ENCODE data around the gene MTPN. TPM values are rescaled to one million over a fixed set of nuclear protein-coding genes. Genes with fewer than 3 reads are reported as not detected.

Gene MTPN
- total and polyA plus RNA-seq, 12 donors: 16.7 to 116 (median 86.9) TPM

DNA sequence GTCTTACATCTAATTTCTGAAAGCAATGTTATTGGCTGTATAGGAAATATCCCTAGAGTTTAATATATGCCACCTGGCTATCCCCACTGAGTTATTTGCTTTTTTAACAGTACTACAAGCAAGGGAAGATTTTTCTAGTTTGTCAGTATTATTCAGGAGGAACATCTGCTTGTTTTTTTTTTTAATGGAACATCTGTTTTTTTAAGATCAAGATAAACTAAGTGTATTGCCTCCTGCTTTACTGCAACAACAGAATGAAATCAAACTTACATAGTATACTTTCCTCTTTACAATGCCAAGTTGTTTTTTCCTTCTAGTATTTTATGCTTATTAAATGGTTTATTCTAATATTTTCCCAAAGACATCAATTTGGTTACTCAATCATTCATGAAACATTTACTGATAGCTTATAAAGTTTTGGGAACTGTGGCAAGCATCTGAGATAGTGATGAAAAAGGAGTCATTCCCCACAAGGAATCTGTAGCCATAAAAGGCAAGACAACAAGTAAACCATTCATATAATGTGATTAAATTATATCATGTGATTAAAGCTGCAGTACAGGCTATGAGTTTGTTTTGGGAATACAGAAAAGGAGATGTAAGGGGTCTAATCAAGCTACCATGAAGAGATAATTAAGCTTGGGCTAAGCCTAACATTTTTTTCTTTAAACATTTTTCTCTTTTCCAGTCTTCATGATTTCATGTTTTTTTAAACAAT is 17.4 kb downstream of the MTPN start:
- H3K9me3 ChIP-seq (replicated peaks in 1 of 3): no peaks in the 10 kb centered on the region
- no peak for DNase-seq
- H3K4me3 ChIP-seq: no peak overlapping the region
- intact Hi-C loops (cut with DNase I): no loop called here
- no peaks in the 10 kb centered on the region for H3K36me3 ChIP-seq (replicated peaks in 1 of 2)
- H3K27me3 ChIP-seq: no peaks in the 10 kb centered on the region
- no peak overlapping the region for H3K27ac ChIP-seq
- peaks cover 0 to 24% of the 10 kb centered on the region in 2 donors for H3K4me1 ChIP-seq (replicated peaks in 1 of 2)
- TF ChIP-seq POLR2A (IDR thresholded peaks at IDR 0.05): no peak

DNA sequence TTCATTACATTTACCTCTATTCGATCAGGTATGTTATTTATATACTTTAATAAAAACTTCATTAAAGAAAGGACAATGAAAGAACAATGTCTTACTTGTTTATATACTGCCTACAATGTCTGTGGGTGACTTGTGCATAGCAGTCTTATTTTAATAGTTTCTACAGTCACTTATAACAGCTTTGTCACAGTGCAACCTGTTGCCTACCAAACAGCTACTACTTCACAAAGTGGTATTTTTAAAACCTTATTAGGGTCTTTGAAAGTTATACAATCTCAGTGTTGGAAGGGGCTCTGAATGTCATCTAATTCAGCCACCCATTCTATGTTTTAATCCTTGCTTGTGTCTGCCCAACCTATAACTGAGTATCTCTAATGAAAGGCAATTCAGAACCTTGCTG is 19.0 kb downstream of the MTPN start:
- intact Hi-C loops (cut with DNase I): no loop called here
- no peak overlapping the region for H3K4me3 ChIP-seq
- peaks cover 0 to 15% of the 10 kb centered on the region in 2 donors for H3K4me1 ChIP-seq (replicated peaks in 1 of 2)
- TF ChIP-seq, protein P1, sequence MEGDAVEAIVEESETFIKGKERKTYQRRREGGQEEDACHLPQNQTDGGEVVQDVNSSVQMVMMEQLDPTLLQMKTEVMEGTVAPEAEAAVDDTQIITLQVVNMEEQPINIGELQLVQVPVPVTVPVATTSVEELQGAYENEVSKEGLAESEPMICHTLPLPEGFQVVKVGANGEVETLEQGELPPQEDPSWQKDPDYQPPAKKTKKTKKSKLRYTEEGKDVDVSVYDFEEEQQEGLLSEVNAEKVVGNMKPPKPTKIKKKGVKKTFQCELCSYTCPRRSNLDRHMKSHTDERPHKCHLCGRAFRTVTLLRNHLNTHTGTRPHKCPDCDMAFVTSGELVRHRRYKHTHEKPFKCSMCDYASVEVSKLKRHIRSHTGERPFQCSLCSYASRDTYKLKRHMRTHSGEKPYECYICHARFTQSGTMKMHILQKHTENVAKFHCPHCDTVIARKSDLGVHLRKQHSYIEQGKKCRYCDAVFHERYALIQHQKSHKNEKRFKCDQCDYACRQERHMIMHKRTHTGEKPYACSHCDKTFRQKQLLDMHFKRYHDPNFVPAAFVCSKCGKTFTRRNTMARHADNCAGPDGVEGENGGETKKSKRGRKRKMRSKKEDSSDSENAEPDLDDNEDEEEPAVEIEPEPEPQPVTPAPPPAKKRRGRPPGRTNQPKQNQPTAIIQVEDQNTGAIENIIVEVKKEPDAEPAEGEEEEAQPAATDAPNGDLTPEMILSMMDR (IDR thresholded peaks at IDR 0.05): no peak
- TF ChIP-seq POLR2A (IDR thresholded peaks at IDR 0.05): no peak
- H3K27ac ChIP-seq: no peak overlapping the region
- DNase-seq: no peak
- WGBS, 4 donors: 90 to 100% (median 97%) methylated on average over 1 of the region's 1 CpG
- no peaks in the 10 kb centered on the region for H3K9me3 ChIP-seq (replicated peaks in 1 of 3)
- no peaks in the 10 kb centered on the region for H3K27me3 ChIP-seq
- no peaks in the 10 kb centered on the region for H3K36me3 ChIP-seq (replicated peaks in 1 of 2)

DNA sequence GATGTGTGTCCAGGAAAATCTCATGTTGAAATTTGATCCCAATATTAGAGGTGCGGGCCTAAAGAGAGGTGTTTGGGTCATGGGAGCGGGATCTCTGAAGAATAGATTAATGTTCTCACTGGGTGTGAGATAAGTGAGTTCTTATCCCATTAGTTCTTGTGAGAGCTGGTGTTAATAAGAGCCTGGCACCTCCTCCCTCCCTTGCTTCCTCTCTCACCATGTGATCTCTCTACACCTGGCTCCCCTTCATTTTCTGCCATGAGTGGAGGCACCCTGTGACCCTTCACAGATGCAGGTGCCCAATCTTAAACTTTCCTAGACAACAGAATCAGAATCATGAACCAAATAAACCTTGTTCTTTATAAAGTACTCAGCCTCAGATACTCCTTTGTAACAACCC is 19.5 kb downstream of the MTPN start:
- intact Hi-C loops (cut with DNase I): no loop called here
- DNase-seq: no peak
- no peak overlapping the region for H3K27ac ChIP-seq
- WGBS, 4 donors: 88 to 97% (median 95%) methylated on average over 2 of the region's 2 CpGs
- TF ChIP-seq, protein P1 (IDR thresholded peaks at IDR 0.05): no peak
- peaks cover 0 to 15% of the 10 kb centered on the region in 2 donors for H3K4me1 ChIP-seq (replicated peaks in 1 of 2)
- no peak overlapping the region for H3K4me3 ChIP-seq
- no peaks in the 10 kb centered on the region for H3K9me3 ChIP-seq (replicated peaks in 1 of 3)
- no peaks in the 10 kb centered on the region for H3K27me3 ChIP-seq
- H3K36me3 ChIP-seq (replicated peaks in 1 of 2): no peaks in the 10 kb centered on the region

DNA sequence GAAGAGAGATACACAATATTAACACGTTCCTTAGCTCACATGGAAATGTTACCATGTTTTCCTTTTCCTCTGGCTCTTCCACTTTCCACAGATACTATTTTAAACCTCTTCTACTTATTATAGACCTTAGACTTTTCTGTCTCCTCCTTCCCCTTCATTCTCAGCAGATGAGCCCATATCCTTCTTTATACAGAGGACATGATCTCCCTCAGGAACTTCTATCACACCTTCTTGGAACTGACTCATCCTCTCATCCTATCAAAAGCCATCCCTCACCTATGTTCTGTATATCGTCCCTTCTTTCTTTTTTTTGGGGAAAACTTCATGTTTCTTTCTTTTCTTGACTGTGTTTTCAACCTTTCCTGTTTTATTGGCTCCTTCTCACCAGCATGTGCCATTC is 20.8 kb downstream of the MTPN start:
- no peak overlapping the region for H3K4me3 ChIP-seq
- H3K9me3 ChIP-seq (replicated peaks in 1 of 3): no peaks in the 10 kb centered on the region
- intact Hi-C loops (cut with DNase I): no loop called here
- H3K4me1 ChIP-seq (replicated peaks in 1 of 2): peaks cover 0 to 15% of the 10 kb centered on the region in 2 donors
- 91 to 97% (median 95%) methylated on average over 2 of the region's 2 CpGs for WGBS, 4 donors
- H3K36me3 ChIP-seq (replicated peaks in 1 of 2): no peaks in the 10 kb centered on the region
- TF ChIP-seq, protein P1 (IDR thresholded peaks at IDR 0.05): no peak
- TF ChIP-seq POLR2A (IDR thresholded peaks at IDR 0.05): no peak
- H3K27me3 ChIP-seq: no peaks in the 10 kb centered on the region
- DNase-seq: no peak
- H3K27ac ChIP-seq: no peak overlapping the region

DNA sequence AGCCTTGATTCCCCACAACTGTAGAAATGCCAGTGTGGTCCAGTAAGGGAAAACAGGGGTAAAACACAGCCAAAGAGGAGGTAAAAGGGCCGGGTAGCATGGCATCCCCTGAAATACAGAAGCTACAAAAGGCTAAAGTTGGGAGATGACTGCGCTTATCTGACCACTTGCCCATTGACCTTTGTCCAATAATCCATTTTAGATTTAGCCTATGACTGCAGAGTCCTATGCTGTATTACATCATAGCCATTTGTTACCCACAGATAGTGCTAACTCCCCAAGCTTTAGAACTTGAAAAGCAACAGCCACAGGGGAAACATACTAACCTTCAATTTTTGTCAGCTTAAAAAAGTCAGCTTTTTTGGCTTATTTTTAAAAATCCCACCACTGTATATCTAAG is 26.2 kb downstream of the MTPN start:
- no peaks in the 10 kb centered on the region for H3K9me3 ChIP-seq (replicated peaks in 1 of 3)
- DNase-seq: no peak
- H3K4me1 ChIP-seq (replicated peaks in 1 of 2): no peaks in the 10 kb centered on the region
- no peaks in the 10 kb centered on the region for H3K27me3 ChIP-seq
- TF ChIP-seq POLR2A (IDR thresholded peaks at IDR 0.05): no peak
- TF ChIP-seq, protein P1 (IDR thresholded peaks at IDR 0.05): no peak
- H3K4me3 ChIP-seq: no peak overlapping the region
- intact Hi-C loops (cut with DNase I): no loop called here
- WGBS, 4 donors: 92 to 97% (median 96%) methylated on average over 2 of the region's 2 CpGs
- H3K27ac ChIP-seq: no peak overlapping the region
- H3K36me3 ChIP-seq (replicated peaks in 1 of 2): peaks cover 7 to 19% of the 10 kb centered on the region in 2 donors
